ENCODE measurements around the gene CHAC2. TPM values are rescaled to one million over a fixed set of nuclear protein-coding genes. Genes with fewer than 3 reads are reported as not detected.
"Not testable (repeated sequence)": the region's sequence is repeated elsewhere in the genome, so short reads cannot be mapped to it uniquely, and the experiment has no call there.

CHAC2 gene
- total RNA-seq, result 6.5 TPM

DNA sequence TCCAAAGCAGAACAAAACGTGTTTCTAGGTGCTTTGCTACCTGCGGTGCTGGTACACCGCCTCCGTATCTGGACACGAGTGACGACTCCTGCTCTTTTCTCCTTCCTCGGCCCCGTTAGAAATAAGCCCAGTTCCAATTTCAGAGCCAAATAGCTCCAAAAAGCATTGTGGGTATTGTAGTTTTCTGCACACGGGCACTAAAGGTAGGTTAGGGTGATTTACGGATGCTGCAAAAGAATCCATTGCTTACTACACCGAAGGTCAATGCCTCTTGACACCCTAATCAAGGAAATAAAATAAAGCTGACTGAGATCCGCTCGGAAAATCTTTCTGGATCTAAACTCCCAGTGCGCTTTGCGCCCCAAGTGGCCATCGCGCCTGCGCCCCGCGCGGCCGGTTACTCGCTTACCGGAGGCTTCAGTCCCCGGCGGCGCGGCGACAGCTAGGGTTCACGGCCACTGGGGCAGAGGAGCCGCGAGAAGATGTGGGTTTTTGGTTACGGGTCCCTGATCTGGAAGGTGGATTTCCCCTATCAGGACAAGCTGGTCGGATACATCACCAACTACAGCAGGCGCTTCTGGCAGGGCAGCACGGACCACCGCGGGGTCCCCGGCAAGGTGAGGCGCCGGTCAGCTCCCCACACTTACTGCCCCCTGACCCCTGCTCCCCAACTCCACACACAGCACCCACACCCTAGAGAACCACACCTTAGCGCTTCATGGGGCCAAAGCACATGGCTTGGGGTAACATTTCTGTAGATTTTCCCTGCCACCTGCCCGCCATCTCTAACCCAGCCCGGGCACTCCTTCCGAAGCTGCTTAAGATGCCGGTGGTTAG is at the start of gene CHAC2:
Gene CHAC2, plus strand, starts transcription at position 400 of the 837 bp plus-strand sequence. Its CDS starts 83 bp downstream, at position 483.
- no peak for FAIRE-seq
- peak; percentile 63 to 72 for DNase-seq (ENCODE audit: low spot score in 2 of 2)

GRCh38 chr2:53720944-53721343 is 46.7 kb upstream of the CHAC2 start:
- not testable (repeated sequence) for DNase-seq (ENCODE audit: low spot score in 2 of 2); FAIRE-seq

GRCh38 chr2:53724536-53724935 is 43.1 kb upstream of the CHAC2 start:
- DNase-seq (ENCODE audit: low spot score in 2 of 2) (no peak), FAIRE-seq (no peak)

DNA sequence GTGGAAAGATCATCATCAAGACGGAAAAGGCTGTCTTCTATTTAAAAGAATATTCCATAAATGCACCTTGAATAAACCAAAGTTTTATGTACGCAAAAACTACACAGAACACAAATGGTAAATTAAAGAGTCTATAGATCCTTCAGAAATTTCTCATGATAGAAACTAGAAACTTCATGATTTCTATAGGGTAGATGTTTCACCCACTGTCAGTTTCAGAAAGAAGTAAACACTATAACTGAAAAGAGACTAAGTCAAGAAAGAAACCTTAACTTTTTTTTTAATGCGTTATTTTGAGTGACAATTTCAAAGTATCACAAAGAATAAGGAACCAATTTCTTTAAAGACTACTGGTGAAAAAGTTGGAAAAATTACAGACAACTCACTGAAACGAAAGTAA is 41.9 kb upstream of the CHAC2 start:
- DNase-seq (ENCODE audit: low spot score in 2 of 2) (no peak), FAIRE-seq (no peak)

DNA sequence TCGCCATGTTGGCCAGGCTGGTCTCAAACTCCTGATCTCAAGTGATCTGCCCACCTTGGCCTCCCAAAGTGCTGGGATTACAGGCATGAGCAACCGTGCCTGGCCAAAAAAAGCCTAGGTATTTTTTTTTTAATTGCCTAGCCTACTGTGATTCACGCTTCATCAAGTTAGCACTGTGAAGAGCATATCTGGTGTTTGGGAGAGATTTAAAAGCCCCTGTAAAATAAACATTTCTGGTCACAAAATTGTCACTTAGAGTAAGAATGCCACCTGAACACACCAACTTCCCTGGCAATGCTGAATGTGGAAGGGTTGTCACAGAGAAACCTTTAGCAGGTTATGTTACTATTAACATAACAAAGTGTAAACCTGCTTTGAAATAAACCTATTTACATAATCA is 39.7 kb upstream of the CHAC2 start:
- FAIRE-seq, result no peak
- no peak for DNase-seq (ENCODE audit: low spot score in 2 of 2)

GRCh38 chr2:53729143-53729762 is 38.4 kb upstream of the CHAC2 start:
- no peak for FAIRE-seq
- DNase-seq (ENCODE audit: low spot score in 2 of 2), result no peak

DNA sequence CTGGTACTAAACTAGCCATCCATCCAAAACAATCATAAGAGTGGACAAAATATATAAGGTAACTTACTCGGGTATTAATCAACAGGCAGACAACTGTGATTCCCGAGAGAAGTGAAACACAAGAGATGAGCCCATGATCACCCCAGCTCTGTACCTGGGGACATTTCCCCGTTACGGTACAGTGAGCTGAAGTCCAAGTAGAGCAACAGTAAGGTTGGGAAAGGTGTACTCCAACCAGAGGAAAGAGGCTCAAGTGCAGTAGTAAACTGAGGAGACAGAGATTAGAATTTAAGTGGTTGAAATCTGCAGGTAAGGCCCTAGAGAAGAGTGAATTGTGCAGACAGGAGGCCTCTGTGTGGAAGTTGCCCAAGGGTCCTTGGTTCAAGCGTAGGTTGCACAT is 30.5 kb upstream of the CHAC2 start:
- FAIRE-seq (no peak), DNase-seq (ENCODE audit: low spot score in 2 of 2) (no peak)

DNA sequence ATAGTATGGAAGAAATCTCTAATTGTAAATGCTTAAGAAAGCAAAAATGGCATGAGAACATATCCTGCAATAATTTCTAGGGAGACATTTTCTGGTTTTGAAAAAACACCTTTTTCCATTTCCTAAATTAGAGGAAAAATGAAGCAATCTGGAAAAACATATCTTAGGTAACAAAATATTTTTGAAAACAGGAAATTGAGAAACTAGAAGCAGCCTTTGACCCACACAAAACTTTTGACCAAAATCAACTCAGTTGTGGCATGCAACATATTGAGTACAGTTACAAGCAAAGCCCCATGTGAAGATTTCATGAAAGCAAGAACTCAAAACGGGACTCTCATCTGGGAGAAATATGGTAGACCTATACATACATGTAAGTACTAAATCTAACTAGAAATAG is 28.6 kb upstream of the CHAC2 start:
- FAIRE-seq, result no peak
- DNase-seq (ENCODE audit: low spot score in 2 of 2), result no peak

DNA sequence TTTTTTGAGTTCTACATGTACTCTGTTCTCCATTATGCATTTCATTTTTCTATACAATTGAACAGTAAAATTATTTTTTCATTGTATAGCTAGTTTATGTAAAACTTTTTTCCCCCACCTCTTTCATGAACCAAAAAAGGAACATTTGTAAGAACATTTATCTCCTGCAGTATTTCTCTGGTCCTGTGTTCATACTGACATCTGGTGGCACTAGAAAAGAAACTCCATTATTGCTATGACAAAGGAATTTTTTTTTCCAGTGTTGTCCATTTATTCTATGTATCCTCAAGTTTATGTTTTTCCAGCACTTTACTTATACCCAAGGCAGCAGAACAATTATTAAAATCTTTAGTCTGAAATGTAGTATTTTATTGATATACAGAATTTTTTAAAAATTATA is 27.4 kb upstream of the CHAC2 start:
- FAIRE-seq, result peak; percentile 92
- DNase-seq (ENCODE audit: low spot score in 2 of 2), result no peak

- FAIRE-seq (peak; percentile 64), DNase-seq (ENCODE audit: low spot score in 2 of 2) (no peak)
Measured at GRCh38 chr2:53744395-53745065, 23.1 kb upstream of the CHAC2 start.

DNA sequence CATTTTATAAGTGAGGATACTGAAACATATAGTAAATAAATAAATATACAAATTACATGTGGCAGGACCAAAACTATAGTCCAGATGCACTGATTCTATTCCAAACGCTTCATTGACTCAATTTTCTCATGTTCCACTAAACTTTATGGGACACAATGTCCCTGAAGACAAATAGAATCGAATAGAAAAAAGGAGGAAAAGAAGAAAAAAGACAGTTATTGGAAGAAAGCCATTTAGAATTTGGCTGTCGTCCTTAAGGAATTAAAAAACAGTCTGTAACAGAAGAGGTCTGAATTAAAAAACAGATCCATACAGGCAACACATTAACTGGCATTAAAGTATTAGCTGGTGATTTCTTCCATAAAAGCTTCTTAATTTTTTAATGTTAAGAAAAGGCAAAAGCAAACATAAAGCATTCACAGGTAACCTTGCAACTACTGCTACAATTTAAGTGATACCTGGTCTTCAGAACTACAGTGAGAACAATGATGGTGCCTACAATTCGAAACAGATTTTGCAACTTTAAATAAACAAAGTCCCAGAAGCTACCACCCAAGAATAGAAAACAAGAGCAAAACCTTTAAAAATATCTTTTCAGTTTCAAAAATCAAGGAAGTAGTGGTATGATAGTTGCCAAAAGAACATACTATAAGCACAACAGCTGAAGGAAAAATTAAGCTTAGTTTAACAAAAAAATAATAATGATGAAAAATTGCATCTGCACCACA is 17.4 kb upstream of the CHAC2 start:
- no peak for FAIRE-seq
- no peak for DNase-seq (ENCODE audit: low spot score in 2 of 2)

- FAIRE-seq (no peak), DNase-seq (ENCODE audit: low spot score in 2 of 2) (no peak)
Measured at GRCh38 chr2:53751728-53752127, 15.9 kb upstream of the CHAC2 start.

GRCh38 chr2:53752385-53752784 is 15.2 kb upstream of the CHAC2 start:
- FAIRE-seq (no peak), DNase-seq (ENCODE audit: low spot score in 2 of 2) (no peak)

DNA sequence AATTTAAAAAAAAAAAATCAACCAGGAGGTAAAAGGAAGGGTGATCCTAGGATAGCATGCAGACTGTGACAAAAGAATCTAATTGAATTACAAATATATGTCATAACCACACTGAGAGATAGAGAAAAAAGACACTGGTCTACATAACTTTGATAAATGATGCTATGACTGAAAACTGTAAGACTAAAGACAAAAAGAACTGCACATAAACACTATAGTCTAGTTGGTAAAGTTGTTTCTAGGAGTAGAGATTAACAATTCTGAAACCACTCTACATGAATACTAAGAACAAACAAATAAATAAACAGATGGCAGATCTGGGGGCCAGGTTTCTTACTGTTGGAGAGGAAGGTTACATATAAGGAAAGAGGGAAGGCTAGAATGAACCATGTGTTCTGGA is 14.6 kb upstream of the CHAC2 start:
- no peak for DNase-seq (ENCODE audit: low spot score in 2 of 2)

GRCh38 chr2:53755121-53755520 is 12.5 kb upstream of the CHAC2 start:
- FAIRE-seq (no peak), DNase-seq (ENCODE audit: low spot score in 2 of 2) (no peak)

More for the DNA sequence above, 14.6 kb upstream of the CHAC2 start:
- FAIRE-seq, result no peak

GRCh38 chr2:53756644-53757043 is 11.0 kb upstream of the CHAC2 start:
- DNase-seq (ENCODE audit: low spot score in 2 of 2) (no peak), FAIRE-seq (no peak)

GRCh38 chr2:53757206-53757605 is 10.4 kb upstream of the CHAC2 start:
- not testable (repeated sequence) for FAIRE-seq; DNase-seq (ENCODE audit: low spot score in 2 of 2)

GRCh38 chr2:53765767-53766166 is 1.8 kb upstream of the CHAC2 start:
- no peak for FAIRE-seq
- DNase-seq (ENCODE audit: low spot score in 2 of 2), result no peak

DNA sequence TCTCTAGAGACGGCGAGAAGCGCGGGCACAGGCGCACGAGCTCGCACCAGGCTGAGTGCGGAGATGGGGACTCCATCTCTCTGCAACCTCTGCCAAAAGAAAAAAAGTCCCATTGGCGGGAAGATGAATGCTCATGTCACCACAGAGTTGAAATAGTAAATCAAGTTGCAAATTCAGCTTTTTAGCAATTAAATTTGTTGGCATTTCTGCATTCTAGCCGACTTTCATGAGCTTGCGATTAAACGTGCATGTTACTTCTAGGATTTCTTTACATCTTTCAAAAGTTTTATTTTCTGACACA is 588 bp downstream of the CHAC2 start:
- FAIRE-seq, result no peak
- DNase-seq (ENCODE audit: low spot score in 2 of 2), result peak in 1 of 2 donors; percentile 44

DNA sequence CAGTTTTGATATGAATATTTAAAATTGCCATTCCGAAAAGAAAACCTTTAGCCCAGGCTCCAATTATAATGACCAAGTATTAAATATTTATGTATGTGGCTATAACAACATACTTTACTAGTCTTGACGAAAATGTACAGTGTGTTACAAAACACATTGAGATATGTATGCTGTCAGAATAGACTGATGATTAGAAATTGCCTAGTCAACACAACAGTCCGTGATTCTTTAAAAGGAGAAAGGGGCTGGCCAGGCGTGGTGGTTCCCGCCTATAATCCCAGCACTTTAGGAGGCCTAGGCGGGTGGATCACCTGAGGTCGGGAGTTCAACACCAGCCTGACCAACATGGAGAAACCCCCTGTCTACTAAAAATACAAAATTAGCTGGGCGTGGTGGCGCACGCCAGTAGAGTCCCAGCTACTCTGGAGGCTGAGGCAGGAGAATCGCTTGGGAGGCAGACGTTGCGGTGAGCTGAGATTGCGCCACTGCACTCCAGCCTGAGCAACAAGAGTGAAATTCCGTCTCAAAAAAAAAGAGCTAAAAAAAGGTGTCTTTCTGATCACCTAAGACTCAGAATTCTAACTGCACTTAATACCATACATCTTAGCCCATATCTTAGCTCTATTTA is 1.8 kb downstream of the CHAC2 start:
- DNase-seq (ENCODE audit: low spot score in 2 of 2) (no peak), FAIRE-seq (no peak)

Measured in frontal cortex (tissue), 4 donors.